SK-N-SH treated with all-trans-retinoic acid at 6 μM for 48 hours (cell line): ENCODE measurements around the gene DIO1.

Source experiments
- ARNTL ChIP-seq: fragments of 450-650 bp; formaldehyde crosslinking; IDR thresholded peaks from 2 replicates; pipeline ENCODE4 v1.5.0; 2020; ENCODE audit warnings: low read depth, mild to moderate bottlenecking, moderate library complexity, borderline replicate concordance
- CREB5 ChIP-seq: fragments of 250-450 bp; sonication (Bioruptor Pico); IDR thresholded peaks from 2 replicates; pipeline ENCODE4 v1.5.1; 2020; ENCODE audit warnings: low read depth, mild to moderate bottlenecking, moderate library complexity
- CSDC2 ChIP-seq: fragments of 250-450 bp; sonication (Bioruptor Pico); IDR thresholded peaks from 2 replicates; pipeline ENCODE4 v1.5.0; 2020; ENCODE audit warnings: mild to moderate bottlenecking, moderate library complexity
- ISL1 ChIP-seq: fragments of 250-450 bp; sonication (Bioruptor Pico); IDR thresholded peaks from 2 replicates; pipeline ENCODE4 v2.1.2; 2022; ENCODE audit warnings: mild to moderate bottlenecking, moderate library complexity
- POU6F1 ChIP-seq: fragments of 250-450 bp; sonication (Bioruptor Pico); IDR thresholded peaks from 2 replicates; pipeline ENCODE4 v1.8.0; 2021; ENCODE audit warnings: low read depth, mild to moderate bottlenecking, moderate library complexity, borderline replicate concordance
- PPARA ChIP-seq: fragments of 250-450 bp; sonication (Bioruptor Pico); IDR thresholded peaks from 2 replicates; pipeline ENCODE4 v1.5.0; 2020; ENCODE audit warnings: mild to moderate bottlenecking, borderline replicate concordance
- SNAI2 ChIP-seq: fragments of 250-450 bp; sonication (Bioruptor Pico); IDR thresholded peaks from 2 replicates; pipeline ENCODE4 v1.5.0; 2020; ENCODE audit warnings: mild to moderate bottlenecking, moderate library complexity
- TSHZ2 ChIP-seq: fragments of 250-450 bp; sonication (Bioruptor Pico); IDR thresholded peaks from 2 replicates; pipeline ENCODE4 v1.5.0; 2020; ENCODE audit warnings: mild to moderate bottlenecking, moderate library complexity
- ZFP30 ChIP-seq: fragments of 450-650 bp; formaldehyde crosslinking; IDR thresholded peaks from 2 replicates; pipeline ENCODE4 v1.5.0; 2022; ENCODE audit warnings: mild to moderate bottlenecking, moderate library complexity
- ZNF70 ChIP-seq: fragments of 450-650 bp; formaldehyde crosslinking; IDR thresholded peaks from 2 replicates; pipeline ENCODE4 v1.5.0; 2020; ENCODE audit warnings: mild to moderate bottlenecking, moderate library complexity

DNA sequence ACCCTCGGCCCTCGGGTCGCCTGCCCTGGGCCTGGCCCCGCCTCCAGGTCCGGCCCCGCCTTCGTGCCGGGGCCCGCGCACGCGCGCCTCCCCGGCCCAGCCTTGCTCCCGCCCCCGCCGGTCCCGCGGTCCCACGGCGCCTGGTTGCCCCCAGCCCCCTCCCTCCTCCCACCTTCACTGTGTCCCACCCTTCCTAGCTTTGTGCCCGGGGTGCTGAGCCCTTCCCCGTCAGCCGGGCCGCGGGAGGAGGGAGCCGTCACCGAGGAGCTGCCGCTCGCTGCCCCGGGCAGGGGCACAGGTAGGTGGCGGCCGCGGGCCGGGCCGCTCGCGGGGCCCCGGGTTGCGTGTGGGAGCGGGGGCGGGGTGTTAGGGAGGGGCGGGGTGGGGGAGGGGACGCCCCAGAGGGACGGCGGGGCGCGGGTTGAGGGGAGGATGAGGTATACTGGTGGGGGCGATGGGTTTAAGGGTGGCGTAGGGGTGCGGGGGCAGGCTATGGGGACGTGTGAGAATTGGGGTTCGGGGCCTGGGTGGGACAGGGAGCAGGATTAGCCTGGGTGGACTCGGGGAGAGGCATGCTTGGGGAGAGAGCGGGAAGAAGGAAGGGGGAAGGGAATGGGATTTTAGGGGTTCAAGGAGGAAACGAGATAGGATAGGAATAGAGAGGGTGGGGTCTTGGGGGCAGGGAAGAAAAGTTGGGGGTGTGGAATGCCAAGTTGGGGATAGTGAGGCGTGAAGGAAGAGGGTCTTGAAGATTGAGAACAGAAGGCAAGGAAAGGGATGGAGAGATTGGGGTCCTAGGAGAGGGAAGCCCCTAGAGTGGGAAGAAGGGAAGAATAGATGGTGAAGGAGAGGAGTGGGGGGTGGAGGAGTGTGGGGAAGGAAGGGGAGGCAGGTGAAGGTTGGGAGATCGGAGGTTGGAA lies 52.5 kb downstream of the DIO1 start, which contains the start of gene LRRC42:
- TF ChIP-seq ARNTL (CRISPR knock-in tag) (no peak), POU6F1 (CRISPR knock-in tag) (no peak), ISL1 (CRISPR knock-in tag) (no peak), CSDC2 (CRISPR knock-in tag) (no peak), CREB5 (CRISPR knock-in tag) (no peak), PPARA (CRISPR knock-in tag) (no peak), ZNF70 (no peak), ZFP30 (CRISPR knock-in tag) (no peak), TSHZ2 (CRISPR knock-in tag) (no peak), SNAI2 (CRISPR knock-in tag) (no peak)
